Stimulated activated CD8-positive, alpha-beta memory T cell treated with anti-CD3 and anti-CD28 coated beads, Interleukin-15, amount 100 ng/mL, for 1 hour (primary cell): ENCODE results near the gene ECEL1.

Experiments used
- DNase-seq: peaks from one replicate; pipeline ENCODE4 v3.0.0-alpha.2; 2020; ENCODE audit warnings: low read depth

The ECEL1 gene

DNA sequence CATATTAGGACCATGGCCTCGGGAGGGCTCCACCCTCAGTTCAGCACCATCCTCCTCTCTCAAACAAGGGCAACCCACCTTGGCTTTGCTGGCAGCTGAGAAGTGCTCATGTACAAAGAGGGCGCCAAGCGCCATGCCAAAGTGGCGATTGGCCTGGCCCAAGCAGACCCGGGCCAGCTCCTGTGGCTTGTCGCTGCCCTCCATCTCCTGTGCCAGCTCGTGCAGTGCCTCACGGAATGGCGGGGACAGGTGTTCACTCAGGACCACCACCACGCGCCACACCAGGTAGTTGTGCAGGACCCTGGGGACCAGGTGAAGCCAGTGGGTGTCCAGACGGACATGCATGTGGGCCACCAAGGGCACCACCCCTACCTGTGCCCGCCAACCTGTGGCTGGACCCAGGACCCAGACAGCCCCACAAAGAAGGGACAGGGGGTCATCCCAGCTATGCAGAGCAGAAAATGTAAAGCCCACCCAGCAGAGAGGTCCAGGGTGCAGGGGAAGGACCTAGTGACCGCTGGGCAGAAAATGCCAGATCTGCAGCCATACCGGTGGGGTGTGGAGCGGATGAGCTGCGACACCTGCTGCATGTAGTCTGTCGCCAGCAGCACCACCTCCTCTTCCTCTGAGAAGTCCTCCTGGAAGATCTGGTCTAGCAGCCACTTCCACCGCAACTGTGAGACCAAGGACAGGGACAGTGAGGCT, 3.6 kb downstream of the ECEL1 start:
- DNase-seq, result no peak

DNA sequence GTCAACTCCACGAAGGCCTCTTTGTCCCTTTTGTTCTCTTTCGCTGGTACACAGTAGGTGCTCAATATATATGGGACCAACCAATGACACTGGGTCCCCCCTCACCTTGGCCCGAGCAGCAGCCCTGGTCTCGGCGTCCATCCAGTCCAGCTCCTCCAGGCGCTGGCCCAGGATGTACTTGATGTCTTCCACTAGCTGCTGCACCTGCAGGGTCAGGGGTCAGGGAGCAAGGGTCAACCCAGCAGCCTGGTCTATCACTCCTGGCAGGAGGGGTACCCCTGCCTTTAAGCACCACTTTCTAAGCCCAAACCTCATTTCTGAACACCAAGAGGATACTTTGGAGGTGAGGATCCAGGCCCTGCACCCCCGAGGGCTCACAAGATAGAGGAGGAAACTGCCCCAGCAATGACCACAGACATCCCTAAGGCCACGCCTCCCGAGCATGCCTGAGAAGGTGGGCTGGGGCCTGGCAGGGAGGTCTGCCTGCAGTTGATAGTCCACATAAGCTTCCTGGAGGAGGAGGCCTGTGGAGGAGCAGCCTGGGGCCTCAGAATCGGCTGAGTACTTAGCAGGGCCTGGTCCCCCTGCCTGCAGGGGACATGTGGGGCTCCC, 4.2 kb downstream of the ECEL1 start:
- no peak for DNase-seq

DNA sequence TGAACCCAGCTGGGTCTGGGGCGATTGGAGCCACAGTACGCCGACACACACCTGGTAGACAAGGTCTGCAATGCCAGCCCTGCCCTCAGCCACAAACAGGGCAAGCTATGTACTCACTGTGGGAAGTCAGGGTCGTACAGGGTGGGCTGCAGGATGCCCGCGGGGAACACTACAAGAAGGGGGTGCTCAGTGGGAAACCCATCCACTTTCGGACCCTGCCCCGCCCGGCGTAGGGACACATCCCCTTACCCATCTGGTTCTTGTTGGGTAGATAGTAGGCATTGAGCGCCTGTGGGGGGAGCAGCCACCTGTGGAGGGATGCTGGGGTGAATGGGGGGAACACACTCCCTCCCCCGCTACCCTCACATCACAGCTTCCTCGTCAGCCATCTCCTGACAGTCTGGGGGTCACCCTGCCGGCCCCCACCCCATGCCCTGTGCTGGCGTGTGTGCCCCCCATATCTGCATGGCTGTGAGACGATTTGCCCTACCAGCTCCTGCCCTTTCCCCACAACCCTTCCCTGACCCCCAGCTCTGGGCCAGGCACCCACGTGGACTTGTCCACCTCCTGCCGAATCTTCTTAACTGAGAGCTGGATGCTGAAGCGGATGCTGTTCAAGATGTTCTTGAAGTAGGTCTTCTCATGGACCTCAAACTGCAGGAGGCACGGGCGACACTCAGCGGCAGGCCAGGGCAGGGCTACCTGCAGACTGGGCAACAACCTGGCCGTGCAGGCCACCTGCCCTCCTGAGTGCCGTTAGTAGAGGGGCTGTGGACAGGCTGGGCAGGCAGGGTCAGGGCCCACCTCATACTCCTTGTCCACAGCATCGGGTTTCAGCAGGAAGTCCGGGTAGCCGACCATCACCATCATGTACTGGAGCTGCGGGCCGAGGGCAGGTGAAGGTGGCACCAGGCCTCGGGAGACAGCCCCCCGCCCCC, 5.1 kb downstream of the ECEL1 start:
- DNase-seq, result no peak

DNA sequence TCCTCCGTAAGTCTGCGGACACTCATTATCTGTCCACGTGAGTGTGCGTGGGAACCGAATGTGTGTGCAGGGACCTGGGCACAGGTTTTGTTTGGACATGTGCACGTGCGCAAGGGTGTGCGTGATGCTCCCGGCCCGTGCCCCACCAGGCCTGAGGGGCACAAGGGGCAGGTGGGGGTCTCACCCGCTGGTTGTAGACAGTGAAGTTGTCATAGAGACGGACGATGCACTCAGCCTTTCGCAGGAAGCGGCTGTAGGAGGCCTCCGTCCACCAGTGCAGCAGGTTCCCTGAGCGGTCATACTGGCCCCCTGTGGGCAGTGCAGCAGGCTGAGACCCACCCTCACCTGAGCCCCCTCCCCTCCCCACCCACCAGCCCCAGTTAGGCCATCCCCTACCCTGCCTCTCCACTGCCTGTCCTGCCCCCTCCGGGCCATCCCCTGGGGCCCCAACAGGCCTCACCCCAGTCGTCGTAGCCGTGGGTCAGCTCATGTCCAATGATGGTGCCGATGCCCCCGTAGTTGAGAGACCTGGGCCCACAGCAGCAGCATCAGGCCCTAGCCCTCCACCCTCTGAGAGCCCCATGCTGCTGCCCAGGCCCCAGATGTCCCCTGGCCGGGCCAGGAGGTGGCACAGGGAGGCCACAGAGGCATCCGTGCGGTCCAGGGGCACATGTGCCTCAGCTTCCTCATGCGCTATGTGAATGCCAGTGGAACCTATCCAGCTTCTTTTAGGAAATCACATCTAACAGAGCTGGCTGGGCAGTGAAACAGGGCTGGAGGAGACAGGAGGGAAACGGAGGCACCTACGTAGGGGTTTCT, 6.1 kb downstream of the ECEL1 start:
- DNase-seq, result no peak

DNA sequence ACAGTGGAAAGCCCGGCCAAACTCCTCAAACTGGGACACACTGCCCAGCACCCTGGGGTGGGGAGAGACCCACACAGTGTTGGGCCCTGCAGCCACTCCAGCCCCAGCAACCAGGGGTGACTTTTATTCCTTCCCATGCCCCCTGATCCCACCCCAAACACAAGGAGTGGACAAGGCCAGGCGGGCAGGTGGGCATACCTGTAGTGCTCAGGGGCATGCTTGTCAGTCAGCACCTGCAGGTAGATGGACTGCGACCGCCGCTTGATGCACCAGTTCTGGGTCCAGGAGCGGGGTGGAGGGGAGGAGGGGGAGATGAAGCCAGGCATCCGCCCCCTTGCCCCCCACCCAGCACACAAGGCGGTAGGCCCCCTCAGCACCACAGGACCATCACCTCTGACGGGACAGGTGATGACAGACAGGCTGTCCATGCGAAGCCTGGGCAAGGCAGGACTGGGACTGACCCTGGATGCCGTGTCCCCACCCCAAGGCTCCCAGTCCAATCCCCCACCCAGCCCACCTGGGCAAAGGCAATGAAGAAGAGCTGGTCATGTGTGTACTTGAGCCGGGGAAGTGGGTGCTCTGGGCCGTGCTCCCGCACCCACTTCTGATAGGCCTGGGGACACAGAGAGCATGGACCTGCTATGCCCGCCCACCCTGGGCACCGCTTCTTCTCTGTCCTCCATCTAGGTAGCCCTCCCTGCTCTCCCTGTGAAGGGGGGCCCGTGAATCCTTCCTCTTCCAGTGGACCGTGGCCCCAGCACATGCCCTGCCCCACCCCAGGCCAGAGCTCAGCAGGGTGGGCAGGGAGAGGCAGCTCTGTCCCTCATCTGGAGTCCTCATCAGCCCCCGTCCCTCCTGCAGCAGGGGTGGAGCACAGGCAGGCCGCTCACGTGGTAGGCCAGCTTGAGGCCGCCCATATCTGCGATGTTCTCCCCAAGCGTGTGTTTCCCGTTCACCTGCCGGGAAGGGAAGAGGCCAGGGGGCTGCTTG, 7.1 kb downstream of the ECEL1 start:
- DNase-seq, result no peak

DNA sequence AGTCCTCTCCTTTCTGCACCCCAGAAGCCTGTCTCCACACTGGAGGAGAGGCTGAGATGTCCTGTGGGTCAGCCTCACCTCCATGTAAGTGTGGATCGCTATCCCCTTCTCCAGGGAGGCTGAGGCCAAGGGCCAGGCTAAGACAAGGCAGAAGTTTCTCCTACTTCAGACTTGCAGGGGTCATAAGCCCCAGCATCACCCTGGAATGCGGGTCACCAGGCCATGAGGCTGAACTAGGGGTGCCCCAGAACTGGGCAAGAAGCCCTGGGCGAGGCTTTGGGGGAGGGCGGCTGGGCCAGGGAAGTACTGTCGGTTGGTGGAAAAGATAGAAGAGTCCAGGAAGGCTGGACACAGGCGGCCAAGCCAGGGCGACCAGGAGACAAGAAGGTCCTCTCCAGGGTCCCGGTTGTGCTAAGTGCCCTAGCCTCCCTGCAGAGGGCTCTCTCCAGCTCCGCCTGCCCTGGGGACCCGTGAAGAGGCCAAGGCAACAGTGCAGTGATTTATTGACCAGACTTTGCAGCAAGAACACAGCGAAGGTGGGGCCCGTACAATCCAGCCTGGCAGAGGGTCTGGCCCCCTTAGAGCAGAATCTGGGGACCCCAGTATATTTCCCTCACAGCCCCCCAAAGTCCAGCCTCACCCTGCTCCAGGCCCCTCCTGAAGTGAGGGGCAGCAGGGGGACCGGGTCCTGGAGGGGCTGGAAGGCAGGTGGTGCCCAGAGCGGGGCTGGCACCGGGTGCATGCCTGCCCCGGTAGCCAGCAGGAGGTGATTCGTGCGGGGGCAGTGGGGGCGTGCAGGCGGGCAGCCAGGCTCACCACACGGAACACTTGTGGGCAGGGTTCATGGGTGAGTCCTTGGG, 8.1 kb downstream of the ECEL1 start:
- no peak for DNase-seq

DNA sequence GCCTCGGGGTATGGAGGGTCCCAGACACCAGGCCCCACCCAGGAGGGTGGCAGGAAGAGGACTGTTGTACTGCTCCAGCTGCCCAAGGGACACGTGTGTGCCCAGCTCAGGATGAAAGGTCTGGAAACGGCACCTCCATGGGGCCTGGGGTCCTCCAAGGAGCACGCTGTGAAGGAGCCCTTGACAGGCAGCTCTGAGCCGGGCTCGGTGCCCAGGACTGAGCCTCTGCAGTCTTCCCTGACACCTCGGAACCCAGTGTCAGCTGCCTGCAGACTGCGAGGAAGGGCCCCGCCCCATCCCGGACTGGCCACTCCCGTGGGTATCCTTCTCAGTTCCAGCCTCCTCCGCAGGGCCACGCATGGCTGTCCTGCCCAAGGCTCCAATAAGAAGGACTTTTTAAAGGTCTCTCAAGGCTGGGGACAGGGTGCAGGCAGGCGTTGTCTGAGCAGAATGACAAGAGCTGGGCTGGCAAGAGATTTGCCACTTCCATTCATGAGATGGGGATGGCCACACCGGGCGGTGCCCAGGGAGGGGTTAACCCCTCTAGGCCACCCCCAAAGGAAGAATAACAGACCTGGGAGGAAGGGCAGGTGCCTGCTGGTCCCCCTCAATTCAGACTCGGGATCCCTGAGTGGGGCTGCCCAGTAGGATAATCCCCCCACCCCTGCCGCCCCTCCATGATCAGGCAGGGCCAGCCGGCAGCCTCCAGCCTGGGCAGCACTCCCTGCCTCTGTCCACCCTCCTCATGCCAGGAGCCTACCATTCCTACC, 8.9 kb downstream of the ECEL1 start:
- no peak for DNase-seq

DNA sequence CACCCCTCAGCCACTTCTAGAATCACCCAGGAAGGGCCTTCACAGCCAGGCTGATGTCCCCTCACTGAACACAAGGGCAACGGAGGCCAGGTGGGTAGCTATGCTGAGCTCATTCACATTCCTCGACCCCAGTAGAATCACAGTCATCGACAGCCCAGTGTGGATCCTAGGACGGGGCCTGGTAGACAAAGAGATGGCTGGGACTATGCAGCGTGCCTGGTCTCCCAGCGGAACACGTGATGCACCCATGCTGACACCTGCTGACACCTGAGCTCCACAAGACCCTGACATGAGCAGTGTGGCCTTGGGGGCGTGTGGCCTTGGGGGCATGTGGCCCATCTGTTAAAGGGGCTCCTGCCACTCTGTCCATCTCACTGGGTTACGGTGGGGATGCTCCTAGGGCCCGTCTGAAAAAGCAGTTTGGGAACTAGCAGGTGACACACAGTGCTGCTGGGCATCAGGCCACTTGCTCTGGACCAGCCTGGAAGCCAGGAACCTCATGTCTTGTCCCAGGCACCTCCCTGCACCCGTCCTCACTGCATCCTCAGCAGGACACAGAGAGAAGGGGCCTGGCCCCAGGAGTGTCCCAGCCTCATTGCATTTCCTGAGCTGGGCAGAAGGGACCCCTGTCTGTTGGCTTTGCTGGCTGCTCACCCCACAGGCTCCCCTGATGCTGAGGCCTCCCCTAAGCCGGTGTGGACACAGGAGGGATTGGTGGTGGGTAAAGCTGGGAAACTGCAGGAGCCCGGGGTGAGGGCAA, 9.7 kb downstream of the ECEL1 start:
- DNase-seq, result no peak

DNA sequence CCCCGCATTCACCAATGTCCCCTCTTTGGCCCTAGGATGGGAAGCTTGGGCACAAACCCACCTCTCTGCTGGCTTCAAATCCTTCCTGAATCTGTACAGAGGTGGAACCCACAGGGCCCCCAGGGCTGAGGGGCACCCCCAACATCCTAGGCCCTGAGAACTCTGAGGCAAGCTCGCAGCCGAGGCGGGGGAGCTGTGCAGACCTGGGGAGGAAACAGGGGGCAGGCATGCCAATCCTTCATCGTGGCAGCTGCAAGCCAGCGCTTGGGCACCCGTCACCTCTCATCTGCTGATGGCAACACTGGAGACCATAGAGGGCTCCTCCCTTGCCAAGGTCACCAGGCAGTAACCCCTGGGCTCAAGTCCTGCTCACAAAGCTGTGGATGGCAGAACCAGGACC, 10.8 kb downstream of the ECEL1 start:
- DNase-seq, result no peak

DNA sequence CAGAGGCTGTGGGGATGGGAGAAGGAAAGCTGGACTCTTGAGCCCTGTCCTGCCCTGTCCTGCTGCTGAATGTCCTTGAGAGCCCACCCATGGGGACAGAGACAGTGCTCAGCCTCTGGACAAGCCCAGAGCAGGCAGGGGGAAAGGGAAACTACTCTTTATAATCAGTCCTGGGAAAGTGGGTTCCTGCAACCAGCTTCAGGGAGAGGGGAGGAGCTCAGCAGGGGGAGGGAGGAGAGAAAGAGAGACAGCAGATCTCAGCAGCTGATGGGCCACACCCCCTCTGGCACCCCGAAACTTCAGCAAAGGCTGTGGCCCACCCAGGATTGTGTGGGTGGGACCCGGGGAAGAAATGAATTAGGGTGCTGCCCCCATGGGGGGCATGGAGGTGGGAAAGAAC, 11.6 kb downstream of the ECEL1 start:
- DNase-seq, result no peak

DNA sequence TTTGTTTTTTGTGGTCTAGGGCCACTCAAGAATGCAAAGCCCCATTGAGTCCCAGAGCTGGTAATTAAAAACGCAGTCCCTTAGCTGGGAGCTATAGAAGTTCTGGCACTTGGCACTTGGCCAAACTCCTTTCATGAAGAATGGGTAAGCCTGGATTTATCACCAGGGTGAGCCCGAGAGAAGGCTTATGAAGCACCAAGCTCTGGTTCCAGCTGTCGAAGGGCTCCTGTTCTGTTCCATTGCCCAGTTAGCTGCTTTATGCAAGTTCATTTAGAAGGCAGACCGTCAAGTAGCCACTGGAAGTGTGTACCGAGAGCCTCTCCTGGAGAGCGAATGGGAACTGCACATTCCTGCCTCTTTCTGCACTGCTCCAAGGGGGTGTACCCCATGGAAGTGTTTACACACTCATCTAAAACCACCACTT, 14.2 kb downstream of the ECEL1 start:
- no peak for DNase-seq

DNA sequence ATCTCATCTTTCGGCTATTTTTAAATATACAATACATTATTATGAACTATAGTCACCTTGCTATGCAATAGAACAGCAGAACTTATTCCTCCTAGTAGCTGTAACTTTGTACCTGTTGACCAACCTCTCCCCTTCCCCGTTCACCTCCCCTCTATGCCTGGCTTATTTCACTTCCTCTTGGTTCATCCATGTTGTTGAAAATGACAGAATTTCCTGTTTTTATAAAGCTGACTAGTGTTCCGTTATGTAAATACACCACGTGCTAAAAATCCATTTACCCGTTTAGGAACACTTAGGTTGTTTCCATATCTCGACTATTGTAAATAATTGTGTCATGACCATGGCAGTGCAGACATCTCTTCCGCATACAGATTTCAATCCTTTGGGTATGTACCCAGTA, 21.4 kb downstream of the ECEL1 start:
- DNase-seq, result no peak

DNA sequence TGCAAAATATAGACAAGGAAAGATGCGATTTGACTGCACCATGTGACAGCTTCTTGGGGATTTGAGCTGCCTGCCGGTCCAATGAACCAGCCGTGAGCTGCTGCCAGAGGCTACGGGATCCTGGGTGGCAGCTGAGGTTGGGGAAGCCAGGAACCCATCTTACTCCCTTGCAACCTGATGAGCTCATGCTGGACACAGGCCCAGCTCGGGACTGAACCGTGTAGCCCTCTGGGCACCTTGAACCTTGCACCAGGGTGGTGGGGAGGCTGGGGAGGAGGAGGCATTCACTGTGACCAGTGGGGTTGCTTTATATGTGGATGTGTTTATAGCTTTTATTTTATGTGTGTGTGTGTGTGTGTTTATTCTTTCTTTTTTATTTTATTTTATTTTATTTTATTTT, 22.6 kb downstream of the ECEL1 start:
- no peak for DNase-seq

DNA sequence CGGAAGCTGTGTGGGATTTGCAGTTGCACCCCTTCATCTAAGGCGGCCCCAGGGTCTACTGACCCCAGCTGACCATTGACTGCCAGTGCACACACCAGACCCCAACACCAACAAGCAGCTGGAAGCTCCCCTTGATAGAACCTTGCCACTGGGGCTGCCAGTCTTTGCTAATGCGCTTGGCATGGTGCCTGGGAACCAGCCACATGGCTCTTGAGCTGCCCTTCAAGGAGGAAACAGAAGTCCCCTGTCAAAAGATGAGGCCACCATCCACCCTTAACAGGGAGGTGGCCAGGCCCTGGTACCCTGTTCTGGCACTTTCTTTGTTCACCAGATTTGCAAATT, 23.1 kb downstream of the ECEL1 start:
- no peak for DNase-seq

DNA sequence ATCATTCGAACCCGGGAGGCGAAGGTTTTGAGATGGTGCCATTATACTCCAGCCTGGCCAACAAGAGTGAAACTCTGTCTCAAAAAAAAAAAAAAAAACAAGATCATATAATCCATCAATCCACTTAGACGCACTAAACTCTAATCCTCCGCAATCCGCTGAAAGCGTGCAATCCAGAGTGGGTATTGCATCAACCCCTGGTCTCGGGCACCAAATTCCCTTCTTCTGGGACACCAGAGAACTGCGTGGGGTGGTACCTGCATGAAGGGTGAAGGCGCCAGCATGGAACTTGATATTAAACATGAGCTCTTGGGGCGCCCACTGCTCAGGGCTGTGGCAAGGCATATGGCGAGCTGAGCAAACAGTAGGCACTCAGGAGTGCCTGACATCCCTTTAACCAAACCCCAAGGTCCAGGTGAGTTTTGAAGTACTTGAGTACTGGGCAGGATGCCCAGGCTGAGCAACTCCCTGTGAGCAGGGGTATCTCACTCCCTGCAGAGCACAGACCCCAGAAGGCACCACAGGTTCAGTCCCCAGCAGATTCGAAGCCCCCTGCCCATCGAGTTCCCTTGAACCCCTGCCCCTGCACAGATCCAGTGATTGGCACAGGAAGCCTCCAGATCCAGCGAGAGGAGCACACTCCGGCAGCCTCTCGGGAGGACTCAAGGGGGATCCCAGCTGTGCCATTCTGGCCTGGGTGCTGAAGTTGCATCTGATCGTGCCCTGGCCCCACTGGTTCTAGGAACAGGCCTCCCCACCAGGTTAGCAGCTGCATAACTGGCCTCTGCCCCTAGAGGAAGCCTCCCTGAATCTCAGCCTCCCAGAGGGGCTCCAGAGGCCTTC, 23.7 kb downstream of the ECEL1 start:
- no peak for DNase-seq

DNA sequence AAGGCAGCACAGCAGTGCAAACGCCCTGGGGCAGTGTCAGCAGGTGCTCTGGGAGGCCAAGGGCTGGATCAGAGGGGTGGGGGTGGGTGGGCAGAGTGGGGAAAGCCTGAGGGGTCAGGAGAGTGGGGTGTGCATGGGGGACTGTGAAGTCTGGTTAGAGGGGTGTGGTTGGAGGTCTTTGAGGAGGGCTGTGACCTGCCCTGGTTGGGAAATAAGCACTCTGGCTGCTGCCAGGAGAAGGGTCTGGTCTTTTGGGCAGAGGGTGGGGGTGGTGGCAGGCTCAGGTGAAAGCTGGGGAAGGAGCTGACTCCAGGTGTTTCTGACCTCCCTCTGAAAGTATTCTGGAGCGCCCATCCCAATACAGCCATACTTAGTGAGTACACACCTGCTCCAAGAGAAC, 27.5 kb downstream of the ECEL1 start:
- no peak for DNase-seq

DNA sequence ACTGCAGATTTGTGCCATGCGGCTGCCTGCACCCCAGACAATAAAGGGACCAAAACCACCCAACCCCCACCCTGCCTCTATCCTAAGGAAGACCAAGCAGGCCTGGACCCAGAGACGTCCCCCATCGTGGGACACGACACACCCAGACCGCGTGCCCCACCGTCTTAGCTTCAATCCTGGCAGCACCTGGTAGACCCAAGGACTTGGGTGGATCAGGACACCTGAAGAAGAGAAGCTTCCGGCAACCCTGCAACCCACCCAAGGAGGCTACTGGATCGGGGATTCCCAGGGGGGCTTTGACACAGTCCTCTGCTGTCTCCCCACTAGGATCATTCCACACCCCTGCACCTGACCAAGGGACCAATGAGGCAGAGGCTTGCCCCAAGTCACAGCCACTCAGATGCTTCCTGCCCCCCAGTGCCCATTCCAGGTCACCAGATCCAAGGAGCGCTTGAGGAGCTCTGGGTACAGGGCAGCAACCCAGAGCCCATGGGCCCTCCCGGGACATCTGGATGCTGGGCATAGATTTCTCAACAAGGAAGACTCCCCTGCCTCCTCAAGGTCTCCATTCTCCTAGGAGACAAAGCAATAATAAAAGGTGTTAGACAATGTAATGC, 28.1 kb downstream of the ECEL1 start:
- DNase-seq, result no peak
